GM19035 (cell line): ENCODE data around the gene OBSCN.

Experiments
- ATAC-seq: cut with Tn5 transposase; IDR thresholded peaks from one replicate; pipeline ENCODE4 v1.9.1; 2021; ENCODE audit not compliant: unreplicated experiment

The OBSCN gene

GRCh38 chr1:228273720-228274451 lies 66.0 kb downstream of the OBSCN start:
- ATAC-seq = no peak

- no peak for ATAC-seq
Observed at GRCh38 chr1:228274452-228275178, 66.8 kb downstream of the OBSCN start.

- no peak for ATAC-seq
Observed at GRCh38 chr1:228275179-228275429, 67.3 kb downstream of the OBSCN start.

DNA sequence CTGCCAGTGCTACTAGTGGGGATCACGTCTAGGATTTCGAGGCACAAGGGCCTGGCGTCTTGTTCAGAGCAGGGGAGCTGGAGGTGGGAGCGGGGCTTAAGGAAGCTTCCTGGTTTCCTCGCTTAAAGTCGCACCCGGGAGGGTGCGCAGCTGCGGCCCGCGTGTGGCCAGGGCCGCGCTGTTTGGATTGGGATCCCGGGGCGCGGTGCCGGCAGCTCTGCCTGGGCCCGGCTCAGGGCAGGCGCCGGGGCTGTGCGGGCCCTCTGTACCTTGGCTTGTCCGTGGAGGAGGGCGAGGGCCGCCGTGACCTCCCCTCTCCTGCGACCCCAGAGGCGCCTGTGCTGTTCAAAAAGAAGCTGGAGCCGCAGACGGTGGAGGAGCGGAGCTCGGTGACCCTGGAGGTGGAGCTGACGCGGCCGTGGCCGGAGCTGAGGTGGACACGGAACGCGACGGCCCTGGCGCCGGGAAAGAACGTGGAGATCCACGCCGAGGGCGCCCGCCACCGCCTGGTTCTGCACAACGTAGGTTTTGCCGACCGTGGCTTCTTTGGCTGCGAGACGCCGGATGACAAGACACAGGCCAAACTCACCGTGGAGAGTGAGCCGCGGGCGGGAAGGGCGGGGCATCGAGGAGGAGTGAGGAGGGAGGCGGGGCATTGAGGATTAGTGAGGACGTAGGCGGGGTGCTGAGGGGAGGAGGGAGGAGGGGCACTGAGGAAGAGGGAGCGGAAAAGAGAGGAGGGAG lies 67.8 kb downstream of the OBSCN start:
- ATAC-seq = peak; percentile 82

- no peak for ATAC-seq
Observed at GRCh38 chr1:228276174-228276831, 68.5 kb downstream of the OBSCN start.

DNA sequence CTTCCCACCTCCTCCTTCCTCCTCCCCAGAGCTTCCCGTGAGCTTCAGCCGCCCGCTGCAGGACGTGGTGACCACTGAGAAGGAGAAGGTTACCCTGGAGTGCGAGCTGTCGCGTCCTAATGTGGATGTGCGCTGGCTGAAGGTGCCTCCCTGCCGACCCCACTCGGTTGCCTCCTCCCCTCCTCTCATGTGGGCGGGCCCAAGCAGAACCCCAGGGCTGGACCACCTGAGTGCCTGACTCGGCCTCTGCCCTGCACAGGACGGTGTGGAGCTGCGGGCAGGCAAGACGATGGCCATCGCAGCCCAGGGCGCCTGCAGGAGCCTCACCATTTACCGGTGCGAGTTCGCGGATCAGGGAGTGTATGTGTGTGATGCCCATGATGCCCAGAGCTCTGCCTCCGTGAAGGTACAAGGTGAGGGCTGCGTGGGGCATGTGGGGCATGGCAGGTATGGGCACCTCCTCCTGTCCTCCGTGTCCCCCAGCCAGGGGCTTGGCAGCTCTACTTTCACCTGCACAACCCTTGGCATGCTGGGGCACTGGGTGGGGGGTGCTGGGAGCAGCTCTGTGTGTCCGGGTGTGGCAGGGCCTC lies 69.2 kb downstream of the OBSCN start:
- no peak for ATAC-seq

DNA sequence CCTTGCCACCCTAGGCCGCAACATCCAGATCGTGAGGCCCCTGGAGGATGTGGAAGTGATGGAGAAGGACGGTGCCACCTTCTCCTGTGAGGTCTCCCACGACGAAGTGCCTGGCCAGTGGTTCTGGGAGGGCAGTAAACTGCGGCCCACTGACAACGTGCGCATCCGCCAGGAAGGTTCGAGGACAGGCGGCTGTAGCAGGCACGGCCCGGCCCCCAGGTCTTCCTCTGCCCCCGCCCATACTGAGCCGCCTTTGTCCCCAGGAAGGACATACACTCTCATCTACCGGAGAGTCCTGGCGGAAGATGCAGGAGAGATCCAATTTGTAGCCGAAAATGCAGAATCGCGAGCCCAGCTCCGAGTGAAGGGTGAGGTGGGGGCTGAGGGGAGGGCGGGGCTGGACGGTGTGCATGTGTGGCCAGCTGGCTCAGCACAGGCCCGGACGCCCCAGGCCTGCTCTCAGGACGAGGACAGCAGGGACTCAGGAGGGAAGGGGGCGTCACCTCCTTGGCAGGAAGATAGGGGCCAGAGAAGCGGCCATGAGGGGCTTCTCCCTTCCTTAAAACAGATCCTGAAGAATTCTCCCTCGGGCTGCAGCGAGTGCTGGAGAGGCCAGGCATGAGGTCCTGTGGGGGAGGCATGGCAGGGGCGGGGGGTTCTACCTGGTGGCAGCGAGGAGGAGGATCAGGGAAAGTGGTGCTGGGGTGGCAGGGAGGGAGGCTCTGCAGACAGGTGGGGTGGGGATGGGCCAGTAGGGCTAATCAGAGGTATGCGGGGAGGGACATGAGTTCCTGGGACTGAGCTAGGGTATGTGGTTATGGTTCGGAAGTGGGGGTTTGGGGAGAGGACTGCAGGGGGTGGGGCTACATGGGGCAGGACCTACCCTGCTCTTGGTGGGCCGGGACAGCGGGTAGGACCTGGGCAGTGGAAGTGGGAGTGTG lies 69.9 kb downstream of the OBSCN start:
- no peak for ATAC-seq

DNA sequence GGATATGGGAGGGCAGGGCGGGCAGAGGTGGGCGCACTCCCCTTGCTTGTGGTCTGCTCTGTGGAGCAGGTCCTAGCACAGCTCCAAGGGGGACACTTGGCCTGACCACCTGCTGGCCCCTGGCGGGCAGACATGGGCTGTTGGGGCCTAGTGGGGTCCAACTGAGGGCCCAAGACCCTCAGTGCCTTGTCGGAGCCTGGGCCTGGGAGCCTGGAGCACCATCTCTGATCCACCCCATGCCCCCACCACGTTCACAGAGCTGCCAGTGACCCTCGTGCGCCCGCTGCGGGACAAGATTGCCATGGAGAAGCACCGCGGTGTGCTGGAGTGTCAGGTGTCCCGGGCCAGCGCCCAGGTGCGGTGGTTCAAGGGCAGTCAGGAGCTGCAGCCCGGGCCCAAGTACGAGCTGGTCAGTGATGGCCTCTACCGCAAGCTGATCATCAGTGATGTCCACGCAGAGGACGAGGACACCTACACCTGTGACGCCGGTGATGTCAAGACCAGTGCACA lies 70.6 kb downstream of the OBSCN start:
- ATAC-seq = no peak

DNA sequence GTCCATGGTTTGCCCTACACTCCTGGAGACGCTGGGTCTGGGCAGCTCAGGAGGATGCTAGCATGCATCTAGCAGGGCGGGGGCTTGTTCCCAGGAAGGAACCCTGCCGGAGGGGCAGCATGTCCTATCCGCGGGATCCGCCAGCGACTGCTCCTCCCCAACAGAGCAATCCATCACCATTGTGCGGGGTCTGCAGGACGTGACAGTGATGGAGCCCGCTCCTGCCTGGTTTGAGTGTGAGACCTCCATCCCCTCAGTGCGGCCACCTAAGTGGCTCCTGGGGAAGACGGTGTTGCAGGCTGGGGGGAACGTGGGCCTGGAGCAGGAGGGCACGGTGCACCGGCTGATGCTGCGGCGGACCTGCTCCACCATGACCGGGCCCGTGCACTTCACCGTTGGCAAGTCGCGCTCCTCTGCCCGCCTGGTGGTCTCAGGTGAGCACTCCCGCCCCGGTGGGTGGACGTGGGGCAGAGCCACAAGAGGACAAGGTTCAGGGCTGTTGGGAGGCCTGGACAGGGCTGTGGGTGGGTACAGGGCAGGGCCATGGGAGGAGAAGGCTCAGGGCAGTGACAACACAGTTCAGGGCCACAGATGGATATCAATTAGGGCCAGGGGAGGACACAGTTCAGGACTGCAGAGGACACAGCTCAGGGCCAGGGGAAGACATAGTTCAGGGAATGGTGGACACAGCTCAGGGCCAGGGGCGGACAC lies 71.3 kb downstream of the OBSCN start:
- ATAC-seq = no peak

DNA sequence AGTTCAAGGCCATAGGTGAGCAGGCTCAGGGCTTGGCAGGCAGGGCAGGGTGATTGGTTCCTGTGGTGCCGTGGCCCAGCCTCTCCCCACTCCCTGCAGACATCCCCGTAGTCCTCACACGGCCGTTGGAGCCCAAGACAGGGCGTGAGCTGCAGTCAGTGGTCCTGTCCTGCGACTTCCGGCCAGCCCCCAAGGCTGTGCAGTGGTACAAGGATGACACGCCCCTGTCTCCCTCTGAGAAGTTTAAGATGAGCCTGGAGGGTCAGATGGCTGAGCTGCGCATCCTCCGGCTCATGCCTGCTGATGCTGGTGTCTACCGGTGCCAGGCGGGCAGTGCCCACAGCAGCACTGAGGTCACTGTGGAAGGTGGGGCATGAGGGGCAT lies 71.9 kb downstream of the OBSCN start:
- ATAC-seq = no peak

GRCh38 chr1:228280106-228280901 lies 72.5 kb downstream of the OBSCN start:
- no peak for ATAC-seq

DNA sequence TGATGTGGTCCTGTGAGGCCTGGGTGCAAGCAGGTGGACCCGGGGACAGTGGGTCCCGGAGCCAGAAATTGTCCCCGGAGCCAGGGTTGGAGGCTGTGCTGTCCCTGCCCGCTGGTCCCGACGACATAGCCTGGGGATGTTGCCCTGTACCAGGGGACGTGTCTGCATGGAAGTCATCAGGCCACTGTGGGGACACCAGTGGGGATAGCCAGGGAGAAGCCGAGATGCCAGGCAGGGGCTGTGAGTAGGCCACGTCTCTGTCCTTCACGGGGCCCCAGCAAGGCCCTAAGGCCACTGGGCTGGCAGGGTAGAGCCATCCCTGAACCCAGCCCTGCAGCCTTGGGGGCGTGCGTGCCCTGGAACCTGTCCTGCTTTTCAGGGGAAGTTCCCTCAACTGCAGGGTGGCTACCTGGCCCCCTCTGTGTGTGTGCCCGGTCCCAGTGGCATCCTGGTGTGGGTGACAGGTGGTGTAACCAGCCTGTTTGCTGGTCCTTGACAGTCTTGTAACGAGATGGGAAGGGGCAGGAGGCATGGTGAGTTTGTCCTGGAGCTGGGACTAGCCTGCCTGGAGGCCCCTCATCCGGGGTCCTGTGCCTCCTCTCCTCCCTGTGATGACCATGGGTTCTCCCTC lies 73.2 kb downstream of the OBSCN start:
- ATAC-seq = no peak

DNA sequence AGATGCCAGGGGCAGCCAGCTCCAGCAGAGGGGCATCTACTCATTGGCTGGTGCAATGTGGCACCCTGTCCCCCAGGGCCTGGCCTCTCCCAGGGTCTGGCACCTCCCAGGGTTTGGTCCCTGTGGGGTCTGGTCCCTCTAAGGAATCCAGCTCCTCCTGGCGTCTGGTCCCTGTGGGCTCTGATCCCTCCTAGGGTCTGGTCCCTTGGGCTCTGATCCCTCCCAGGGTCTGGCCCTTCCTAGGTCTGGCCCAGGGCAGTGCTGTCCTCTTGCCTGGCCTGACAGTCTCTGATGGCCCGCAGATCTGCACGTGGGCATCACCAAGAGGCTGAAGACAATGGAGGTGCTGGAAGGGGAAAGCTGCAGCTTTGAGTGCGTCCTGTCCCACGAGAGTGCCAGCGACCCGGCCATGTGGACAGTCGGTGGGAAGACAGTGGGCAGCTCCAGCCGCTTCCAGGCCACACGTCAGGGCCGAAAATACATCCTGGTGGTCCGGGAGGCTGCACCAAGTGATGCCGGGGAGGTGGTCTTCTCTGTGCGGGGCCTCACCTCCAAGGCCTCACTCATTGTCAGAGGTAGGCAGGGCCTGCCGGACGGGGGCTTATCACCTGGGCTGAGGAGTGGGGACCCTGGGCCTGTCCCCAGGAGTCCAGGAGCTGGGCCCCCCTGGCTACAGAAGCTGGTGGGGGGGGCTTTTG lies 73.9 kb downstream of the OBSCN start:
- no peak for ATAC-seq

DNA sequence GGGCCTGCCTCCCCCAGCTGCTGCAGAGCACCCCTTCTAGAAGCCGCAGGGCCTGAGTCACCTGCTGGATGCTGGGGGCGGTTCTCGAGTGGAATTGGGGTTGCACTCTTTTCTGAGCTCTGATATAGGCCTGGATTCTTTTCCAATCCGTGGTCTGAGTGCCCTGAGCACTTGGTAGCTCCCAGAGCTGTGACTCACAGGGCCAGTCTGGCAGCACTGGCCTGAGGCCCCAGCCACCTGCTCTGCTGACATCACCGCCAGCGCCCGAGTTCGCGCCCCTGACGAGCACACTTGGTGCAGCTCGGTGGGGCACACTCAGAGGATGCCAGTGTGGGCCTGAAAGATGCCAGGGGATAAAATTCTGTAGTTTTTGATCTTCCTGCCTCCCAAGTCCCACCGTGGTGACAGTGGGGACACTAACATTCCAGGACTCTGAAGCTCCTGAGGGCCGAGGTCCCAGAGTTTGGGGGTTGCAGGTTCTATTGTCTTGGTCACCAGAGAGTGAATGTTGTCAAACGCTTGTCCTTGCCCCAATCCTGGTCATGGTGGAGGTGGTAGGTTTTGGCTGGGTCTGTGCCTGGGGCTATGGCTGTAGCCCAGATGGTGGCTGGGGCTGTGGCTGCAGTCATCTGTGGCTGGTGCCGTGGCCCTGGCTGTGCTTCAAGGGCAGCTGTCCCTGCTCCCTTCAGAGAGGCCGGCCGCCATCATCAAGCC lies 74.6 kb downstream of the OBSCN start:
- ATAC-seq = no peak

- no peak for ATAC-seq
Observed at GRCh38 chr1:228283043-228283371, 75.2 kb downstream of the OBSCN start.

DNA sequence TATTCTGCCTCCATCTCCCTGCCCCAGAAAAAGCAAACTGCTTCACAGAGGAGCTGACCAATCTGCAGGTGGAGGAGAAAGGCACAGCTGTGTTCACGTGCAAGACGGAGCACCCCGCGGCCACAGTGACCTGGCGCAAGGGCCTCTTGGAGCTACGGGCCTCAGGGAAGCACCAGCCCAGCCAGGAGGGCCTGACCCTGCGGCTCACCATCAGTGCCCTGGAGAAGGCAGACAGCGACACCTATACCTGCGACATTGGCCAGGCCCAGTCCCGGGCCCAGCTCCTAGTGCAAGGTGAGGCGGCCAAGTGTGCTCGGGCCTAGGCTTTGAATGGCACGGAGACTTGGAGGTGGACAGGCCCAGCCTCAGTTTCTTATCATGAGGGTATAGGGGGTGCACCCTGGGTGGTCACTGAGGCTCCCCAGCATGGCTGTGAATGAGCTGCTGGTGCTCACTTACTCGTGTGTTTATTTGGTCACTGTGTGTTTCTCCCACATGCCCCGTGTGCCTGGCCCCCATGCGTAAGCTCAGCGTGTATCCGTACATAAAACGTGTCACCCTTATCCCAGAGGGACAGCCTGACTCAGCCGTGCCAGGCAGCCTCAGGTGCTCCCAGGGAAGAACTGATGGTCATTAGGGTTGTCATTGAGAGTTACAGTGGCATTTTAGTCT lies 75.8 kb downstream of the OBSCN start:
- no peak for ATAC-seq

GRCh38 chr1:228284148-228284495 lies 76.3 kb downstream of the OBSCN start:
- ATAC-seq = no peak
